VCaP (cell line): Measurements from ENCODE around the gene VGF.

Experiments used
- H3K27ac ChIP-seq: fragments of 450-650 bp; 2 replicates; pipeline ENCODE4 v1.5.1; 2017
- TF ChIP-seq, protein P1 (sequence below): fragments of 450-650 bp; conservative IDR thresholded peaks from 2 replicates; pipeline ENCODE4 v1.5.1; 2017; ENCODE audit warnings: mild to moderate bottlenecking, moderate library complexity

Gene VGF

DNA sequence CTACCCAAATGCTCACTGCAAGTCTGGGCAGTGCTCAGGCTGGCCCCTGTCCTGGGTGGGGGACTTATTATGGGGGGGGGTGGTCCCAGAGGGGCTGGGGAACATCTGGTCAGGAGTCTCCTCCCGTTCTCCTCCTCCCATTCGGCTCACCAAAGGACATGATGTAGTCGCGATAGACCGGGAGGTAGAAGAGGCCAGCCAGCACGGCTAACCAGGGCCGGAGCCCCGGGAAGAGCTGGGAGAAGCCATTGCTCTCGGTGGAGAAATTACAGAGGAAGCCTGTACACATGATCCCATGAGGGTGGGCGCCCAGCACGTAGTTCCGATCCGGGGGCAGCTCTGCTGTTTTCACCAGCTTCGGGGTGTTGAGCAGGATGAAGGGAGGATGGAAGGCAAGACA lies 33.1 kb upstream of the VGF start:
- TF ChIP-seq, protein P1, sequence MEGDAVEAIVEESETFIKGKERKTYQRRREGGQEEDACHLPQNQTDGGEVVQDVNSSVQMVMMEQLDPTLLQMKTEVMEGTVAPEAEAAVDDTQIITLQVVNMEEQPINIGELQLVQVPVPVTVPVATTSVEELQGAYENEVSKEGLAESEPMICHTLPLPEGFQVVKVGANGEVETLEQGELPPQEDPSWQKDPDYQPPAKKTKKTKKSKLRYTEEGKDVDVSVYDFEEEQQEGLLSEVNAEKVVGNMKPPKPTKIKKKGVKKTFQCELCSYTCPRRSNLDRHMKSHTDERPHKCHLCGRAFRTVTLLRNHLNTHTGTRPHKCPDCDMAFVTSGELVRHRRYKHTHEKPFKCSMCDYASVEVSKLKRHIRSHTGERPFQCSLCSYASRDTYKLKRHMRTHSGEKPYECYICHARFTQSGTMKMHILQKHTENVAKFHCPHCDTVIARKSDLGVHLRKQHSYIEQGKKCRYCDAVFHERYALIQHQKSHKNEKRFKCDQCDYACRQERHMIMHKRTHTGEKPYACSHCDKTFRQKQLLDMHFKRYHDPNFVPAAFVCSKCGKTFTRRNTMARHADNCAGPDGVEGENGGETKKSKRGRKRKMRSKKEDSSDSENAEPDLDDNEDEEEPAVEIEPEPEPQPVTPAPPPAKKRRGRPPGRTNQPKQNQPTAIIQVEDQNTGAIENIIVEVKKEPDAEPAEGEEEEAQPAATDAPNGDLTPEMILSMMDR = no peak
- no peak overlapping the region for H3K27ac ChIP-seq

DNA sequence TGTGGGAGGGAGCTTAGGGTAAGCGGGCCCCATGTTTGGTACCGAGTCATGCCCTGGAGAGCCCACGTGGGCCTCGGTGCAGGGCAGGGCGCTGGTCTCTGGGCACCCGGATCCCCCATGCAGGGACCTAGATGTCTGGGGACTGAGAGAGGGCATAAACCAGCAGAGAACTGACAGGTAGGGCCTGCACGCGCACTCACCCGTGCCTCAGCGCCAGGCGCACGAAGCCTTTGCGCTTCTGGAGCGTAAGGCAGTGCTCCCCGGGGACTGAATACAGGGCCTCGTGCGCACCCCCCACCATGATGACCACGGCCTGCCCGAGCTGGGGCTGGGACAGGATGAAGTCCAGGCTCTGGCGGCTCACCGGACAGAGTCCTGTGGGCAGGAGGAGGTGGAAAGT lies 32.6 kb upstream of the VGF start:
- TF ChIP-seq, protein P1 = no peak
- H3K27ac ChIP-seq = no peak overlapping the region

DNA sequence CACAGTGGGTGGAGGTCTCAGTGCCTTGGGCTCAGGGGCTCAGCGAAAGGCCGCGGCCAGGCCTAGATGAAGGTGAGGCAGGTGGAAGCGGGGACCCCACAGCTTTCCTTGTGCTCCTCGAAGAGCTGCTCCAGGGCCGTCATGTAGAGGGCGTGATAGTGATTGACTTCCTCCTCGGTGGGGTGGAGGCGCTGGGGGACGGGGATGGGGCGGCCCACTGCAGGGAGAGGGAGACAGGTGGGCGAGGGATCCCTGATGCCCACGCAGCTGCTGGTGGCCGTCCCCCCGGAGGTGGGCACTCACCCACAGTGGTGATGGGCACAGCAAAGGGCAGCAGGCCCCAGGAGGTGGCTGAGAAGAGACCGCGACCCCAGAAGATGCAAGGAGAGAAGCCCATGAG lies 30.5 kb upstream of the VGF start:
- H3K27ac ChIP-seq = no peak overlapping the region
- TF ChIP-seq, protein P1 = no peak

DNA sequence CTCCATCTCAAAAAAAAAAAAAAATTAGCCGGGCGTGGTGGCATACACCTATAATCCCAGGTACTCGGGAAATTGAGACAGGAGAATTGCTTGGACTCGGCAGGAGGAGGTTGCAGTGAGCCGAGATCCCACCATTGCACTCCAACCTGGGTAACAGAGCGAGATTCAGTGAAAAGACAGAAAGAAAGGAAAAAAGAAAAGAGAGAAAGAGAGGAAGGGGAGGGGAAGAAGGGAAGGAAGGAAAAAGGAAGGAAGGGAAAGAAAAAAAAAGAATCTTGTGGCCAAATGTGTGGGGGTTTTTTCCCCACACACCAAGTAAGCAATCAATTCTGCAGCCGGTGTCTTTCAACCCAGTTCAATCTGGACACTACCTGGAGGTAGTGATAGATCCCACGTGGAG lies 23.7 kb upstream of the VGF start:
- TF ChIP-seq, protein P1 = no peak
- no peak overlapping the region for H3K27ac ChIP-seq

DNA sequence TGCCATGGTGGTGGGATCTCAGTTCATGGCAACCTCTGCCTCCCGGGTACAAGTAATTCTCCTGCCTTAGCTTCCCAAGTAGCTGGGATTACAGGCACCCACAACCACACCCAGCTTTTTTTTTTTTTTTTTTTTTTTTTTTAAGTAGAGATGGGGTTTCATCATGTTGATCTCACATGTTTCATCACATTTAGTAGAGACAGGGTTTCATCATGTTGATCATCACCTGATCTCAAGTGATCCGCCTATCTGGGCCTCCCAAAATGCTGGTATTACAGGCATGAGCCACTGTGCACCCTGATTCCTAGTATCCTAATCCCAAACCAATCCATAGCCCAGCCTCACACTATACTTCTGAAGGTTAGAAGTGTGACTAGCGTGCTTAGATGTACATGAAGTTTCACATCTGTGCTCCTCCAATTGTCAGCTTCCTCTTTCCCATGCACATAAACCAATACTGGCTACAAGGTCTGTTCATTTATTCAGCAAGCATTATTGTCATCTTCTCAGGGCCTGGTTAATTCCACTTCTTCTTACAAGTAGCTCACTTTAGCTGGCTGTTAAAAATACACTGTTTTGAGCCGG lies 21.6 kb upstream of the VGF start:
- TF ChIP-seq, protein P1 = no peak
- no peak overlapping the region for H3K27ac ChIP-seq

DNA sequence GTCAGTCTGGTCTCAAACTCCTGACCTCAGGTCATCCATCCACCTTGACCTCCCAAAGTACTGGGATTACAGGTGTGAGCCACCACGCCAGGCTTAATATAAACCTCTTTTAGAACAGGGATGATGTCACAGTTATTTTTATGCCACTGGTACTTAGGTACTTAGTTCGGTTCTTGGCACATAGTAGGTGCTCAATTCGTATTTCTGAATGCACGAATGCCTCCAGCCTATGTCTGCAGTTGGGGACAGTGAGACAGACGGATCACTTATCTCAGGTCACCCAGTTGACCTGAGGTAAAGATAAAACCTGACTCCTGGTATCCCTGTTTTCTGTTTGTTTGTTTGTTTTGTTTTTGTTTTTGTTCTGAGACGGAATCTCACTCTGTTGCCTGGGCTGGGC lies 20.8 kb upstream of the VGF start:
- TF ChIP-seq, protein P1 = no peak
- no peak overlapping the region for H3K27ac ChIP-seq

DNA sequence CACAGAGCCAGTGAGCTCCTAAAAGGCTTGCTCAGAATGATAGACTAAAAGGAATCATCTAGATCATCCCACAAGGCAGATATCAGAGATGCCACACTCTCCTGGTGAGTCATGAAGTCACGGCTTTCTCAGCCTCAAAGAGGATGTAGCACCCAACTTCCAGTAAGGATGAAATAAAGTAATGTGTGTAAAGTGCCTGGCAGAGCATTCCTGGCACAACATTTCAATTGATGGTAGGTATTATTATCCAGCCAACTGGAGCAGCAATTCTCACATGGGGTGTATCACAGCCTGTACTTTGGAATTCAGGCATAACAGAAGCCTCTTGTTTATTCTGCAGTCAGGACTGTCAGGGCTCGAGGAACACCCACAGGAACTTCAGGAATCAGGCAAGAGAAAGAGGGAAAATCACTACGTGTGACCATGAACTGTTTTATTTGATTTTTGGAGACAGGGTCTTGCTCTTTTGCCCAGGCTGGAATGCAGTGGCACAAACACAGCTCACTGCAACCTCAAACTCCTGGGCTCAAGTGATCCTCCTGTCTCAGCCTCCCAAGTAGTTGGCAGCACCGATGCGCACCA lies 20.0 kb upstream of the VGF start:
- TF ChIP-seq, protein P1 = no peak
- H3K27ac ChIP-seq = no peak overlapping the region
